Muscle layer of duodenum (tissue), 2 donors: ENCODE data around the gene SCAPER.

Experiments
- H3K27ac ChIP-seq: one replicate; pipeline ENCODE4 v1.7.0; 2013; ENCODE audit warnings: mild to moderate bottlenecking, low read length
- H3K27me3 ChIP-seq: one replicate; pipeline ENCODE4 v1.7.0; 2013; ENCODE audit warnings: low read depth, mild to moderate bottlenecking, control low read depth, low read length
- H3K36me3 ChIP-seq, 2 donors: one replicate each; pipeline ENCODE4 v1.7.0; 2013; ENCODE audit warnings: low read length in 2 of 2, control low read depth in 1 of 2, mild to moderate bottlenecking in 1 of 2; ENCODE audit not compliant: insufficient read depth in 2 of 2, control insufficient read depth in 1 of 2
- H3K4me1 ChIP-seq, 2 donors: one replicate each; pipeline ENCODE4 v1.7.0; 2013; ENCODE audit warnings: low read length in 2 of 2, mild to moderate bottlenecking in 2 of 2, control low read depth in 1 of 2, moderate library complexity in 1 of 2; ENCODE audit not compliant: insufficient read depth in 2 of 2, control insufficient read depth in 1 of 2
- H3K4me3 ChIP-seq, 2 donors: one replicate each; pipeline ENCODE4 v1.7.0; 2013; ENCODE audit warnings: low read length in 2 of 2, low read depth in 1 of 2, mild to moderate bottlenecking in 1 of 2
- H3K9me3 ChIP-seq, 2 donors: one replicate each; pipeline ENCODE4 v1.7.0; 2013; ENCODE audit warnings: low read length in 2 of 2, control low read depth in 1 of 2, mild to moderate bottlenecking in 1 of 2; ENCODE audit not compliant: control insufficient read depth in 1 of 2
- donor health status: healthy.

SCAPER gene

GRCh38 chr15:76398317-76399104 is 506.6 kb downstream of the SCAPER start:
- H3K4me3 ChIP-seq, result no peak overlapping the region
- no peaks in the 10 kb centered on the region for H3K27me3 ChIP-seq
- H3K9me3 ChIP-seq, result no peaks in the 10 kb centered on the region
- H3K4me1 ChIP-seq, result no peaks in the 10 kb centered on the region
- H3K27ac ChIP-seq, result no peak overlapping the region
- peaks cover 7 to 11% of the 10 kb centered on the region in 2 donors for H3K36me3 ChIP-seq

GRCh38 chr15:76393614-76394013 is 511.5 kb downstream of the SCAPER start:
- no peaks in the 10 kb centered on the region for H3K9me3 ChIP-seq
- no peak overlapping the region for H3K4me3 ChIP-seq
- H3K27ac ChIP-seq, result no peak overlapping the region
- H3K4me1 ChIP-seq, result no peaks in the 10 kb centered on the region
- no peaks in the 10 kb centered on the region for H3K36me3 ChIP-seq
- H3K27me3 ChIP-seq, result no peaks in the 10 kb centered on the region

GRCh38 chr15:76391847-76392246 is 513.3 kb downstream of the SCAPER start:
- Histone ChIP-seq H3K36me3 (no peaks in the 10 kb centered on the region), H3K4me3 (no peak overlapping the region), H3K27ac (no peak overlapping the region), H3K9me3 (no peaks in the 10 kb centered on the region), H3K27me3 (no peaks in the 10 kb centered on the region), H3K4me1 (no peaks in the 10 kb centered on the region)

- Histone ChIP-seq H3K4me3 (no peak overlapping the region), H3K27me3 (no peaks in the 10 kb centered on the region), H3K9me3 (no peaks in the 10 kb centered on the region), H3K4me1 (no peaks in the 10 kb centered on the region), H3K36me3 (no peaks in the 10 kb centered on the region), H3K27ac (no peak overlapping the region)
Measured at GRCh38 chr15:76391309-76391708, 513.8 kb downstream of the SCAPER start.

GRCh38 chr15:76390571-76390970 is 514.6 kb downstream of the SCAPER start:
- H3K27ac ChIP-seq, result no peak overlapping the region
- no peaks in the 10 kb centered on the region for H3K36me3 ChIP-seq
- H3K4me1 ChIP-seq, result no peaks in the 10 kb centered on the region
- no peak overlapping the region for H3K4me3 ChIP-seq
- no peaks in the 10 kb centered on the region for H3K27me3 ChIP-seq
- no peaks in the 10 kb centered on the region for H3K9me3 ChIP-seq

GRCh38 chr15:76386926-76387325 is 518.2 kb downstream of the SCAPER start:
- no peaks in the 10 kb centered on the region for H3K36me3 ChIP-seq
- H3K27me3 ChIP-seq, result no peaks in the 10 kb centered on the region
- no peaks in the 10 kb centered on the region for H3K4me1 ChIP-seq
- no peaks in the 10 kb centered on the region for H3K9me3 ChIP-seq
- H3K4me3 ChIP-seq, result no peak overlapping the region
- H3K27ac ChIP-seq, result no peak overlapping the region

- H3K27me3 ChIP-seq, result no peaks in the 10 kb centered on the region
- H3K27ac ChIP-seq, result no peak overlapping the region
- no peaks in the 10 kb centered on the region for H3K36me3 ChIP-seq
- H3K9me3 ChIP-seq, result no peaks in the 10 kb centered on the region
- H3K4me1 ChIP-seq, result no peaks in the 10 kb centered on the region
- H3K4me3 ChIP-seq, result no peak overlapping the region
Measured at GRCh38 chr15:76386178-76386577, 519.0 kb downstream of the SCAPER start.

GRCh38 chr15:76384409-76384808 is 520.7 kb downstream of the SCAPER start:
- Histone ChIP-seq H3K4me1 (no peaks in the 10 kb centered on the region), H3K9me3 (no peaks in the 10 kb centered on the region), H3K27ac (no peak overlapping the region), H3K27me3 (no peaks in the 10 kb centered on the region), H3K4me3 (no peak overlapping the region), H3K36me3 (peaks cover 0 to 5% of the 10 kb centered on the region in 2 donors)

- Histone ChIP-seq H3K27me3 (no peaks in the 10 kb centered on the region), H3K27ac (no peak overlapping the region), H3K4me3 (no peak overlapping the region), H3K36me3 (peaks cover 0 to 5% of the 10 kb centered on the region in 2 donors), H3K4me1 (no peaks in the 10 kb centered on the region), H3K9me3 (no peaks in the 10 kb centered on the region)
Measured at GRCh38 chr15:76382987-76383728, 522.0 kb downstream of the SCAPER start.

- Histone ChIP-seq H3K9me3 (no peaks in the 10 kb centered on the region), H3K4me3 (no peak overlapping the region), H3K27me3 (no peaks in the 10 kb centered on the region), H3K27ac (no peak overlapping the region), H3K36me3 (peaks cover 0 to 5% of the 10 kb centered on the region in 2 donors), H3K4me1 (no peaks in the 10 kb centered on the region)
Measured at GRCh38 chr15:76381366-76381765, 523.8 kb downstream of the SCAPER start.

- no peaks in the 10 kb centered on the region for H3K4me1 ChIP-seq
- no peak overlapping the region for H3K4me3 ChIP-seq
- H3K9me3 ChIP-seq, result no peaks in the 10 kb centered on the region
- no peaks in the 10 kb centered on the region for H3K27me3 ChIP-seq
- H3K27ac ChIP-seq, result no peak overlapping the region
- H3K36me3 ChIP-seq, result peaks cover 0 to 12% of the 10 kb centered on the region in 2 donors
Measured at GRCh38 chr15:76380249-76380648, 524.9 kb downstream of the SCAPER start.
